ENCODE measurements around the gene MRPL19.
"Not testable (repeated sequence)": the region's sequence is repeated elsewhere in the genome, so short reads cannot be mapped to it uniquely, and the experiment has no call there.

MRPL19 gene

GRCh38 chr2:75655861-75656260, 9.3 kb downstream of the MRPL19 start:
- Histone ChIP-seq H3K27ac (ENCODE audit: insufficient read depth, low read length, poor library complexity, severe bottlenecking) (no peak overlapping the region), H3K4me3 (ENCODE audit: insufficient read depth, low read depth, low read length, poor library complexity, severe bottlenecking) (no peak overlapping the region), H3K4me1 (ENCODE audit: control insufficient read depth, insufficient read depth, low read length, poor library complexity, severe bottlenecking) (no peaks in the 10 kb centered on the region), H3K36me3 (ENCODE audit: control insufficient read depth, insufficient read depth, low read length) (peaks cover 52% of the 10 kb centered on the region), H3K27me3 (replicated peaks; ENCODE audit: control insufficient read depth, insufficient read depth, low read length, poor library complexity, severe bottlenecking) (no peaks in the 10 kb centered on the region), H3K9me3 (ENCODE audit: control insufficient read depth, low read length) (no peaks in the 10 kb centered on the region)
- DNase-seq, result no peak

GRCh38 chr2:75656563-75656962, 10.0 kb downstream of the MRPL19 start:
- Histone ChIP-seq H3K27me3 (replicated peaks; ENCODE audit: control insufficient read depth, insufficient read depth, low read length, poor library complexity, severe bottlenecking) (no peaks in the 10 kb centered on the region), H3K4me1 (ENCODE audit: control insufficient read depth, insufficient read depth, low read length, poor library complexity, severe bottlenecking) (no peaks in the 10 kb centered on the region), H3K4me3 (ENCODE audit: insufficient read depth, low read depth, low read length, poor library complexity, severe bottlenecking) (no peak overlapping the region), H3K36me3 (ENCODE audit: control insufficient read depth, insufficient read depth, low read length) (peaks cover 55% of the 10 kb centered on the region), H3K27ac (ENCODE audit: insufficient read depth, low read length, poor library complexity, severe bottlenecking) (no peak overlapping the region), H3K9me3 (ENCODE audit: control insufficient read depth, low read length) (no peaks in the 10 kb centered on the region)
- no peak for DNase-seq

- Histone ChIP-seq H3K36me3 (ENCODE audit: control insufficient read depth, insufficient read depth, low read length) (peaks cover 51% of the 10 kb centered on the region), H3K4me1 (ENCODE audit: control insufficient read depth, insufficient read depth, low read length, poor library complexity, severe bottlenecking) (no peaks in the 10 kb centered on the region), H3K27ac (ENCODE audit: insufficient read depth, low read length, poor library complexity, severe bottlenecking) (no peak overlapping the region), H3K4me3 (ENCODE audit: insufficient read depth, low read depth, low read length, poor library complexity, severe bottlenecking) (no peak overlapping the region), H3K9me3 (ENCODE audit: control insufficient read depth, low read length) (no peaks in the 10 kb centered on the region), H3K27me3 (replicated peaks; ENCODE audit: control insufficient read depth, insufficient read depth, low read length, poor library complexity, severe bottlenecking) (no peaks in the 10 kb centered on the region)
- DNase-seq, result no peak
These were observed 11.2 kb downstream of the MRPL19 start for GRCh38 chr2:75657798-75658197.

- no peak for DNase-seq
- H3K4me3 ChIP-seq (ENCODE audit: insufficient read depth, low read depth, low read length, poor library complexity, severe bottlenecking), result no peak overlapping the region
- H3K4me1 ChIP-seq (ENCODE audit: control insufficient read depth, insufficient read depth, low read length, poor library complexity, severe bottlenecking), result no peaks in the 10 kb centered on the region
- peaks cover 7% of the 10 kb centered on the region for H3K36me3 ChIP-seq (ENCODE audit: control insufficient read depth, insufficient read depth, low read length)
- no peaks in the 10 kb centered on the region for H3K27me3 ChIP-seq (replicated peaks; ENCODE audit: control insufficient read depth, insufficient read depth, low read length, poor library complexity, severe bottlenecking)
- no peak overlapping the region for H3K27ac ChIP-seq (ENCODE audit: insufficient read depth, low read length, poor library complexity, severe bottlenecking)
- no peaks in the 10 kb centered on the region for H3K9me3 ChIP-seq (ENCODE audit: control insufficient read depth, low read length)
These were observed 20.3 kb downstream of the MRPL19 start for GRCh38 chr2:75666911-75667310.

- Histone ChIP-seq H3K9me3 (ENCODE audit: control insufficient read depth, low read length) (no peaks in the 10 kb centered on the region), H3K27me3 (replicated peaks; ENCODE audit: control insufficient read depth, insufficient read depth, low read length, poor library complexity, severe bottlenecking) (no peaks in the 10 kb centered on the region), H3K27ac (ENCODE audit: insufficient read depth, low read length, poor library complexity, severe bottlenecking) (no peak overlapping the region), H3K36me3 (ENCODE audit: control insufficient read depth, insufficient read depth, low read length) (peaks cover 2% of the 10 kb centered on the region), H3K4me3 (ENCODE audit: insufficient read depth, low read depth, low read length, poor library complexity, severe bottlenecking) (no peak overlapping the region), H3K4me1 (ENCODE audit: control insufficient read depth, insufficient read depth, low read length, poor library complexity, severe bottlenecking) (no peaks in the 10 kb centered on the region)
- DNase-seq, result no peak
These were observed 21.3 kb downstream of the MRPL19 start for GRCh38 chr2:75667884-75668283.

GRCh38 chr2:75675423-75675822, 28.8 kb downstream of the MRPL19 start:
- DNase-seq; H3K4me3 ChIP-seq (ENCODE audit: insufficient read depth, low read depth, low read length, poor library complexity, severe bottlenecking); H3K27ac ChIP-seq (ENCODE audit: insufficient read depth, low read length, poor library complexity, severe bottlenecking); H3K4me1 ChIP-seq (ENCODE audit: control insufficient read depth, insufficient read depth, low read length, poor library complexity, severe bottlenecking); H3K36me3 ChIP-seq (ENCODE audit: control insufficient read depth, insufficient read depth, low read length); H3K9me3 ChIP-seq (ENCODE audit: control insufficient read depth, low read length); H3K27me3 ChIP-seq (replicated peaks; ENCODE audit: control insufficient read depth, insufficient read depth, low read length, poor library complexity, severe bottlenecking): not testable (repeated sequence)

GRCh38 chr2:75675908-75676307, 29.3 kb downstream of the MRPL19 start:
- DNase-seq, result no peak
- H3K36me3 ChIP-seq (ENCODE audit: control insufficient read depth, insufficient read depth, low read length), result peaks cover 2% of the 10 kb centered on the region
- no peak overlapping the region for H3K4me3 ChIP-seq (ENCODE audit: insufficient read depth, low read depth, low read length, poor library complexity, severe bottlenecking)

GRCh38 chr2:75676464-75676863, 29.9 kb downstream of the MRPL19 start:
- no peak overlapping the region for H3K27ac ChIP-seq (ENCODE audit: insufficient read depth, low read length, poor library complexity, severe bottlenecking)
- peaks cover 2% of the 10 kb centered on the region for H3K36me3 ChIP-seq (ENCODE audit: control insufficient read depth, insufficient read depth, low read length)

More at GRCh38 chr2:75675908-75676307, 29.3 kb downstream of the MRPL19 start:
- Histone ChIP-seq H3K27me3 (replicated peaks; ENCODE audit: control insufficient read depth, insufficient read depth, low read length, poor library complexity, severe bottlenecking) (no peaks in the 10 kb centered on the region), H3K4me1 (ENCODE audit: control insufficient read depth, insufficient read depth, low read length, poor library complexity, severe bottlenecking) (no peaks in the 10 kb centered on the region), H3K9me3 (ENCODE audit: control insufficient read depth, low read length) (no peaks in the 10 kb centered on the region), H3K27ac (ENCODE audit: insufficient read depth, low read length, poor library complexity, severe bottlenecking) (no peak overlapping the region)

GRCh38 chr2:75679556-75679955, 33.0 kb downstream of the MRPL19 start:
- H3K9me3 ChIP-seq (ENCODE audit: control insufficient read depth, low read length), result no peaks in the 10 kb centered on the region
- DNase-seq, result no peak
- no peak overlapping the region for H3K4me3 ChIP-seq (ENCODE audit: insufficient read depth, low read depth, low read length, poor library complexity, severe bottlenecking)
- no peaks in the 10 kb centered on the region for H3K27me3 ChIP-seq (replicated peaks; ENCODE audit: control insufficient read depth, insufficient read depth, low read length, poor library complexity, severe bottlenecking)
- H3K27ac ChIP-seq (ENCODE audit: insufficient read depth, low read length, poor library complexity, severe bottlenecking), result no peak overlapping the region
- peaks cover 2% of the 10 kb centered on the region for H3K36me3 ChIP-seq (ENCODE audit: control insufficient read depth, insufficient read depth, low read length)
- H3K4me1 ChIP-seq (ENCODE audit: control insufficient read depth, insufficient read depth, low read length, poor library complexity, severe bottlenecking), result no peaks in the 10 kb centered on the region

More at GRCh38 chr2:75676464-75676863, 29.9 kb downstream of the MRPL19 start:
- H3K4me1 ChIP-seq (ENCODE audit: control insufficient read depth, insufficient read depth, low read length, poor library complexity, severe bottlenecking), result no peaks in the 10 kb centered on the region
- no peaks in the 10 kb centered on the region for H3K9me3 ChIP-seq (ENCODE audit: control insufficient read depth, low read length)
- H3K27me3 ChIP-seq (replicated peaks; ENCODE audit: control insufficient read depth, insufficient read depth, low read length, poor library complexity, severe bottlenecking), result no peaks in the 10 kb centered on the region
- H3K4me3 ChIP-seq (ENCODE audit: insufficient read depth, low read depth, low read length, poor library complexity, severe bottlenecking), result no peak overlapping the region
- DNase-seq, result no peak

GRCh38 chr2:75680402-75680801, 33.8 kb downstream of the MRPL19 start:
- H3K36me3 ChIP-seq (ENCODE audit: control insufficient read depth, insufficient read depth, low read length), result peaks cover 2% of the 10 kb centered on the region
- H3K27me3 ChIP-seq (replicated peaks; ENCODE audit: control insufficient read depth, insufficient read depth, low read length, poor library complexity, severe bottlenecking), result no peaks in the 10 kb centered on the region
- H3K9me3 ChIP-seq (ENCODE audit: control insufficient read depth, low read length), result no peaks in the 10 kb centered on the region
- no peak for DNase-seq
- no peak overlapping the region for H3K27ac ChIP-seq (ENCODE audit: insufficient read depth, low read length, poor library complexity, severe bottlenecking)
- H3K4me1 ChIP-seq (ENCODE audit: control insufficient read depth, insufficient read depth, low read length, poor library complexity, severe bottlenecking), result no peaks in the 10 kb centered on the region
- no peak overlapping the region for H3K4me3 ChIP-seq (ENCODE audit: insufficient read depth, low read depth, low read length, poor library complexity, severe bottlenecking)

- H3K36me3 ChIP-seq (ENCODE audit: control insufficient read depth, insufficient read depth, low read length); H3K4me1 ChIP-seq (ENCODE audit: control insufficient read depth, insufficient read depth, low read length, poor library complexity, severe bottlenecking); H3K27me3 ChIP-seq (replicated peaks; ENCODE audit: control insufficient read depth, insufficient read depth, low read length, poor library complexity, severe bottlenecking); DNase-seq; H3K4me3 ChIP-seq (ENCODE audit: insufficient read depth, low read depth, low read length, poor library complexity, severe bottlenecking); H3K9me3 ChIP-seq (ENCODE audit: control insufficient read depth, low read length); H3K27ac ChIP-seq (ENCODE audit: insufficient read depth, low read length, poor library complexity, severe bottlenecking): not testable (repeated sequence)
These were observed 36.8 kb downstream of the MRPL19 start for GRCh38 chr2:75683430-75683829.
